Measurements from ENCODE around the gene FMNL2. TPM values are rescaled to one million over a fixed set of nuclear protein-coding genes. Genes with fewer than 3 reads are reported as not detected.

The FMNL2 gene
- total and polyA plus RNA-seq, 8 donors, result 7.8 to 100.0 (median 36.5) TPM

DNA sequence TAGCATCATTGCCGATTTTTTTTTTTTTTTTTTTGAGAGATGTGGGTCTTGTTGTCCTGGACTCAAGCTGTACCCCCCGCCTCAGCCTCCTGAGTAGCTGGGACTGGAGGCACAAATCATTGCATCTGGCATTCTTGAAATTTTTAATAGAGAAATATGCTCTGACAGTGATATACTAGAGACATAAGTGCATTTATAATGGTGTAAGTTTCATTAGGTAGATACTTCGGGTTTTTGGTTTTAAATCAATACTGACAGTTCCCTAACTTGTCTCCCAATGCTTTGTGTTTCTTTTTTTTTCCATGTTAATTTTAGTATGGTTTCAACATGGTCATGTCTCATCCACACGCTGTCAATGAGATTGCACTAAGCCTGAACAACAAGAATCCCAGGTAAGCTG is 243.6 kb downstream of the FMNL2 start:
- Histone ChIP-seq H3K36me3 (peaks cover 0 to 12% (median 8%) of the 10 kb centered on the region in 4 donors), H3K27me3 (no peaks in the 10 kb centered on the region), H3K27ac (no peak overlapping the region), H3K9me3 (no peaks in the 10 kb centered on the region), H3K4me3 (no peak overlapping the region), H3K4me1 (peaks cover 0 to 10% (median under 1%) of the 10 kb centered on the region in 4 donors)
- DNase-seq, result no peak
- 66 to 85% (median 82%) methylated on average over 4 of the region's 4 CpGs for WGBS, 5 donors
- TF ChIP-seq, protein P1, sequence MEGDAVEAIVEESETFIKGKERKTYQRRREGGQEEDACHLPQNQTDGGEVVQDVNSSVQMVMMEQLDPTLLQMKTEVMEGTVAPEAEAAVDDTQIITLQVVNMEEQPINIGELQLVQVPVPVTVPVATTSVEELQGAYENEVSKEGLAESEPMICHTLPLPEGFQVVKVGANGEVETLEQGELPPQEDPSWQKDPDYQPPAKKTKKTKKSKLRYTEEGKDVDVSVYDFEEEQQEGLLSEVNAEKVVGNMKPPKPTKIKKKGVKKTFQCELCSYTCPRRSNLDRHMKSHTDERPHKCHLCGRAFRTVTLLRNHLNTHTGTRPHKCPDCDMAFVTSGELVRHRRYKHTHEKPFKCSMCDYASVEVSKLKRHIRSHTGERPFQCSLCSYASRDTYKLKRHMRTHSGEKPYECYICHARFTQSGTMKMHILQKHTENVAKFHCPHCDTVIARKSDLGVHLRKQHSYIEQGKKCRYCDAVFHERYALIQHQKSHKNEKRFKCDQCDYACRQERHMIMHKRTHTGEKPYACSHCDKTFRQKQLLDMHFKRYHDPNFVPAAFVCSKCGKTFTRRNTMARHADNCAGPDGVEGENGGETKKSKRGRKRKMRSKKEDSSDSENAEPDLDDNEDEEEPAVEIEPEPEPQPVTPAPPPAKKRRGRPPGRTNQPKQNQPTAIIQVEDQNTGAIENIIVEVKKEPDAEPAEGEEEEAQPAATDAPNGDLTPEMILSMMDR (IDR thresholded peaks at IDR 0.05), result no peak
- TF ChIP-seq EP300 (IDR thresholded peaks at IDR 0.05) (no peak), POLR2A (IDR thresholded peaks at IDR 0.05) (no peak), POLR2AphosphoS5 (IDR thresholded peaks at IDR 0.05) (no peak)
- intact Hi-C loops (cut with DNase I; ENCODE audit: low total_unique reads), result no loop called here

DNA sequence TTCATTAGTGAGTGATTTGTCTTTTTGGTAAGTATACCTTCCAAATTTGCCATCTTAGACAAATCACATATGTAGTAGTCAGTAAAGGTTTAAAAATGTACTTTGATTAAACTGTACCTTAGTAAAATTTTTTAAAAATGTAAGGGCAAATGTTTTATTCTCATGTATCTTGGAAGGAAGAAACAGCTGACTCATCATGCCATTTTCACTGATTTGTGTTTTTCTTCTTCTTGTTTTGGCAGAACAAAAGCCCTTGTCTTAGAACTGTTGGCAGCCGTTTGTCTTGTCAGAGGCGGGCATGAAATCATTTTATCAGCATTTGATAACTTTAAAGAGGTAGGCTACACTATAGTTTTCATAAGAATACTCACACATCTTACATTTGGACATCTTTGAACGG is 245.7 kb downstream of the FMNL2 start:
- WGBS, 5 donors, result 35 to 58% (median 39%) methylated on average over 3 of the region's 3 CpGs
- intact Hi-C loops (cut with DNase I; ENCODE audit: low total_unique reads), result no loop called here
- peaks cover 0 to 12% (median 8%) of the 10 kb centered on the region in 4 donors for H3K36me3 ChIP-seq
- no peak overlapping the region for H3K4me3 ChIP-seq
- no peak overlapping the region for H3K27ac ChIP-seq
- TF ChIP-seq POLR2A (IDR thresholded peaks at IDR 0.05) (no peak), EP300 (IDR thresholded peaks at IDR 0.05) (no peak), POLR2AphosphoS5 (IDR thresholded peaks at IDR 0.05) (no peak)
- no peak for DNase-seq
- peaks cover 0 to 12% (median 5%) of the 10 kb centered on the region in 4 donors for H3K4me1 ChIP-seq
- H3K27me3 ChIP-seq, result no peaks in the 10 kb centered on the region
- H3K9me3 ChIP-seq, result no peaks in the 10 kb centered on the region

DNA sequence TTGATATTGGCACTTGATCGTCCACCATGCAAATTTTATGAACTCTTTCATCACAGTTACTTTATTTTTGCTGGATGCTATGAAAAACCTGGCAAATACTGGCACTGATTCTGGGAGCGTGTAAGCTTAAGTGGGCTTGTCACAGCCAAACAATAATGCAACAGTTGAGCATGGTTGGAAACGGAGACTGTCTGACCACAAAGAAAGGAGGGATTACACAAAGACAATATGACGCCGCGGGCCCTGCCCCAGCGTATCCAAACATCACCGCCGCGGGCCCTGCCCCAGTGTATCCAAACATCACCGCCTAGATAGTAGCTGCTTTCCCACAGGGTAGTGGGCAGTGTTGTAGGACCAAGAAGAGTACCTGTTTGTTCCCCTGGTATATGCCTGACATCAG is 246.4 kb downstream of the FMNL2 start:
- intact Hi-C loops (cut with DNase I; ENCODE audit: low total_unique reads), result no loop called here
- no peak for DNase-seq
- H3K27me3 ChIP-seq, result no peaks in the 10 kb centered on the region
- 84 to 88% (median 86%) methylated on average over 11 of the region's 11 CpGs for WGBS, 5 donors
- no peak overlapping the region for H3K4me3 ChIP-seq
- peaks cover 0 to 12% (median 8%) of the 10 kb centered on the region in 4 donors for H3K36me3 ChIP-seq
- peaks cover 0 to 16% (median 8%) of the 10 kb centered on the region in 4 donors for H3K4me1 ChIP-seq
- TF ChIP-seq EP300 (IDR thresholded peaks at IDR 0.05) (no peak), POLR2AphosphoS5 (IDR thresholded peaks at IDR 0.05) (no peak), POLR2A (IDR thresholded peaks at IDR 0.05) (no peak)
- TF ChIP-seq, protein P1 (IDR thresholded peaks at IDR 0.05), result no peak
- no peak overlapping the region for H3K27ac ChIP-seq
- H3K9me3 ChIP-seq, result no peaks in the 10 kb centered on the region

DNA sequence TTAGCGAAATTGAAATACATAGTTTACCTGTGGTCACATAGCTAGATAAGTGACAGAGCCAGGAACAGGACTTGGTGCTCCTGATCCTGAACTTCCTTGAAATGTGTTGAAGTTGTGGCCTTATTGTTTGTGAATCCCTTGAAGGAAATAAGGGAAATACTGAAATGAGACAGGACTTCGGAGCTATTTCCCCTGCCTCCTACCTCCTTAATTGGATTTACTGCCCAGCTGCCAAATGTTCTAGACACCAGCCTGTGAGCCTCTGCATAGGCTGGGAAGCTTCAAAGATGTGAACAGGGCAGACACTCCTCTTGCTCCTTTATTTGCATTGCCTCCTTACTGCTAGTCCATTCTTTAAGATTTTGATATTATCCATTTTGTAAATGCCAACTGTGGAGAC is 247.1 kb downstream of the FMNL2 start:
- DNase-seq, result no peak
- TF ChIP-seq POLR2AphosphoS5 (IDR thresholded peaks at IDR 0.05) (no peak), EP300 (IDR thresholded peaks at IDR 0.05) (no peak), POLR2A (IDR thresholded peaks at IDR 0.05) (no peak)
- TF ChIP-seq, protein P1 (IDR thresholded peaks at IDR 0.05), result no peak
- H3K4me1 ChIP-seq, result peaks cover 0 to 16% (median 8%) of the 10 kb centered on the region in 4 donors
- H3K4me3 ChIP-seq, result no peak overlapping the region
- no peak overlapping the region for H3K27ac ChIP-seq
- intact Hi-C loops (cut with DNase I; ENCODE audit: low total_unique reads), result no loop called here
- peaks cover 0 to 12% (median 8%) of the 10 kb centered on the region in 4 donors for H3K36me3 ChIP-seq
- 61 to 92% (median 76%) methylated on average over 2 of the region's 2 CpGs for WGBS, 5 donors
- no peaks in the 10 kb centered on the region for H3K27me3 ChIP-seq
- no peaks in the 10 kb centered on the region for H3K9me3 ChIP-seq

DNA sequence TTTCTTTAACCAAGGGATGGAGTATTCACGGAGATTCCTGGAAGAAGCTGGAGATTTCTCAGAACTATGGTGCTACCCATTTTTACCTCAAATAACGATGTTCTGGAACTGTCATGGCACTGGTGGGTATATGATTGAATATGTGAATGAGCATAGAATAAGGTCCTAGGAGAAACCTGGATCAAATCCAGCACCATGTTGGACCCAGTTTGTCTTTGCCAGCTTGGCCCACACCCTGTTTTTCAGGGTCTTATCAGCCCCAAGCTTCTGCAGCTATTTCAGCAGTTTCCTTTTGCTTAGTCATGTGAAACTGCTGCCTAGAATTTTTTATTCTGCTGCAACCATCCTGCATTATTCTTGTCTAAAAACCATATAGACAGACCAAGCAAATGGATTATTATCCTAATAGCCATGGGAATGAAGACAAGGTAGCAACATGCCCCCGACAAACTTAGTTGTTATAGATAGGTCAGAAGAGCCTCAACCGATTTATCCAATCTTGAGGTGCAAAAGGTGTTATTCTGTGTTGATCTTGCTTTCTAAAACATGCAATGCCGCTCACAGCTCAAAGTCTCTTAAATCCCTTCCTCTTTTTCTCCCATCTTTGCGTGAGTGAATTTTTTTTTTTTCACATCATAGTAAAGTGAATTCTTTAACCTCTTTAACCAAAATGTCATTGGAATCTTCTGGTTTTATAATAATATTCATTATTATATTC is 248.7 kb downstream of the FMNL2 start:
- H3K27ac ChIP-seq, result no peak overlapping the region
- WGBS, 5 donors, result 76 to 88% (median 79%) methylated on average over 6 of the region's 6 CpGs
- H3K4me3 ChIP-seq, result no peak overlapping the region

More for the DNA sequence above, 248.7 kb downstream of the FMNL2 start:
- TF ChIP-seq POLR2A (IDR thresholded peaks at IDR 0.05) (no peak), POLR2AphosphoS5 (IDR thresholded peaks at IDR 0.05) (no peak), EP300 (IDR thresholded peaks at IDR 0.05) (no peak)
- TF ChIP-seq, protein P1 (IDR thresholded peaks at IDR 0.05), result no peak
- Histone ChIP-seq H3K36me3 (peaks cover 0 to 12% (median 8%) of the 10 kb centered on the region in 4 donors), H3K27me3 (no peaks in the 10 kb centered on the region), H3K4me1 (peaks cover 0 to 16% (median 3%) of the 10 kb centered on the region in 4 donors), H3K9me3 (no peaks in the 10 kb centered on the region)
- intact Hi-C loops (cut with DNase I; ENCODE audit: low total_unique reads), result no loop called here
- DNase-seq, result peak in 1 of 2 donors; percentile 28

All from stomach (tissue), 9 donors.